Measurements from ENCODE around the gene BOD1L1. TPM values are rescaled to one million over a fixed set of nuclear protein-coding genes. Genes with fewer than 3 reads are reported as not detected.

Gene BOD1L1
- total RNA-seq, 6 donors from 2014 or later = 33.1 to 88.0 (median 37.9) TPM

DNA sequence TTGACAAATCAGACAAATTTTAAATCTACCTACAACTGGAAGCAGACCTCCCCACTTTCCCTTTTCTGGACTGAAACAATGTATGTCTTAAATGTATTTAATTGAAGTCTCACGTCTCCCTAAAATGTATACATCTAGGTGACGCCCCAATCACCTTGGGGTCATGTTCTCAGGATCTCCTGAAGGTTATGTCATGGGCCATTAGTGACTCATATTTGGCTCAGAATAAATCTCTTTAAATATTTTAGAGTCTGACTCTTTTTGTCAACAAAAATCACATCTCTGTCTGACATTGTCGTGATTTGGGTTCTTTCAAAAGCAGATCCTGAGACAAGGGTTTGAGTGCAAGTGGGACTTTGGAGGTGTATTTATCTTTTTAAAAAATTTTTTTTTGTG is 26.2 kb upstream of the BOD1L1 start:
- TF ChIP-seq, protein P1, sequence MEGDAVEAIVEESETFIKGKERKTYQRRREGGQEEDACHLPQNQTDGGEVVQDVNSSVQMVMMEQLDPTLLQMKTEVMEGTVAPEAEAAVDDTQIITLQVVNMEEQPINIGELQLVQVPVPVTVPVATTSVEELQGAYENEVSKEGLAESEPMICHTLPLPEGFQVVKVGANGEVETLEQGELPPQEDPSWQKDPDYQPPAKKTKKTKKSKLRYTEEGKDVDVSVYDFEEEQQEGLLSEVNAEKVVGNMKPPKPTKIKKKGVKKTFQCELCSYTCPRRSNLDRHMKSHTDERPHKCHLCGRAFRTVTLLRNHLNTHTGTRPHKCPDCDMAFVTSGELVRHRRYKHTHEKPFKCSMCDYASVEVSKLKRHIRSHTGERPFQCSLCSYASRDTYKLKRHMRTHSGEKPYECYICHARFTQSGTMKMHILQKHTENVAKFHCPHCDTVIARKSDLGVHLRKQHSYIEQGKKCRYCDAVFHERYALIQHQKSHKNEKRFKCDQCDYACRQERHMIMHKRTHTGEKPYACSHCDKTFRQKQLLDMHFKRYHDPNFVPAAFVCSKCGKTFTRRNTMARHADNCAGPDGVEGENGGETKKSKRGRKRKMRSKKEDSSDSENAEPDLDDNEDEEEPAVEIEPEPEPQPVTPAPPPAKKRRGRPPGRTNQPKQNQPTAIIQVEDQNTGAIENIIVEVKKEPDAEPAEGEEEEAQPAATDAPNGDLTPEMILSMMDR (IDR thresholded peaks at IDR 0.05) = no peak
- TF ChIP-seq EP300 (IDR thresholded peaks at IDR 0.05) = no peak
- no peak for TF ChIP-seq POLR2A (IDR thresholded peaks at IDR 0.05)
- TF ChIP-seq POLR2AphosphoS5 (IDR thresholded peaks at IDR 0.05) = no peak
- H3K27me3 ChIP-seq = peaks cover 0 to 4% (median 0%) of the 10 kb centered on the region in 4 donors
- no peaks in the 10 kb centered on the region for H3K9me3 ChIP-seq
- DNase-seq = no peak
- WGBS, 2 donors = 45 to 54% methylated on average over 3 of the region's 3 CpGs
- H3K36me3 ChIP-seq = no peaks in the 10 kb centered on the region
- H3K4me3 ChIP-seq = no peak overlapping the region
- peaks cover 5 to 10% (median 9%) of the 10 kb centered on the region in 4 donors for H3K4me1 ChIP-seq
- no peak overlapping the region for H3K27ac ChIP-seq
- no peak for ATAC-seq (ENCODE audit: low FRiP score in 2 of 2)

DNA sequence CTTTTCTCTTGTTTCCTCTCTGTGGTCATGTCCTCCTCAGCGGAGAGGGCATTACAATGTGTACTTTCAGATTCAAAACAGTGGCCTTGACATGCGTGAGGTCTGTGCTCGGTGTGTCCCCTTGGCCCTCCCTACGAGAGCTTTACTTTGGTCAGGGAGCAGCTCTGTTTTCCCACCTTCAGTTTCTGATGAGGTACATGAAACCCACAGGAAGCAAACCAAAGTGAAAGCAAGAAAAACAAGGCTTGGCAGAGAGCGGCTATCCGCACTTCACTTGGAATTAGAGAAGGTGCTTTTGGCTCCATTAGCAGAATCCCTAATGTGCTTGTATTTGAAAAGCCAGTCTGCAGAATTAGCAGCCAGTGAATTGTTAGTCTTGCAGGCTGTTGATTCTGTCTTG is 19.5 kb upstream of the BOD1L1 start:
- Histone ChIP-seq H3K9me3 (no peaks in the 10 kb centered on the region), H3K36me3 (no peaks in the 10 kb centered on the region), H3K27ac (no peak overlapping the region), H3K27me3 (no peaks in the 10 kb centered on the region), H3K4me1 (no peaks in the 10 kb centered on the region), H3K4me3 (no peak overlapping the region)
- TF ChIP-seq, protein P1 (IDR thresholded peaks at IDR 0.05) = no peak
- no peak for TF ChIP-seq POLR2A (IDR thresholded peaks at IDR 0.05)
- DNase-seq (no peak), ATAC-seq (ENCODE audit: low FRiP score in 2 of 2) (no peak)
- WGBS, 2 donors = 36 to 52% methylated on average over 6 of the region's 6 CpGs

DNA sequence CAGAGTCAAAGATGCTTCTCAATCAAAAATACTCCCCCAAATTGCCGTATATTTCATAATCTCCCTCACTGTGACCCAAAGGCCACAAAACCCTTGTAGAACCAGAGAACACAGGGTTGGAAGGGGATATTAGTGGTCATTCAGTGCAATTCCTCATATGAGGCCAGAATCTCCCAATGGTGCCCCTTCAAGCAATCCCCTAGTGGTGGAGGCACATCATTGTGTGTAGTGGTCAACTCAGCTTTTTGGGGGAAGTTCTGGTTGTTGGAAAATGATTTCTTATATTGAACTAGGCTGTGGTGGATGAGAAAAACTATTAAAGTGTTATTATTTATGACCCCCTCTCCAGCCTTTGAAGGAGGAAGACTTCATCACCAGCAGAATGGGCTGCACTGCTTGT is 17.6 kb upstream of the BOD1L1 start:
- Histone ChIP-seq H3K9me3 (no peaks in the 10 kb centered on the region), H3K4me1 (no peaks in the 10 kb centered on the region), H3K27ac (no peak overlapping the region), H3K4me3 (no peak overlapping the region), H3K27me3 (no peaks in the 10 kb centered on the region), H3K36me3 (no peaks in the 10 kb centered on the region)
- DNase-seq (no peak), ATAC-seq (ENCODE audit: low FRiP score in 2 of 2) (no peak)
- TF ChIP-seq EP300 (IDR thresholded peaks at IDR 0.05) (no peak), POLR2A (IDR thresholded peaks at IDR 0.05) (no peak), POLR2AphosphoS5 (IDR thresholded peaks at IDR 0.05) (no peak)
- TF ChIP-seq, protein P1 (IDR thresholded peaks at IDR 0.05) = no peak
- 92 to 94% methylated on average over 1 of the region's 1 CpG for WGBS, 2 donors

DNA sequence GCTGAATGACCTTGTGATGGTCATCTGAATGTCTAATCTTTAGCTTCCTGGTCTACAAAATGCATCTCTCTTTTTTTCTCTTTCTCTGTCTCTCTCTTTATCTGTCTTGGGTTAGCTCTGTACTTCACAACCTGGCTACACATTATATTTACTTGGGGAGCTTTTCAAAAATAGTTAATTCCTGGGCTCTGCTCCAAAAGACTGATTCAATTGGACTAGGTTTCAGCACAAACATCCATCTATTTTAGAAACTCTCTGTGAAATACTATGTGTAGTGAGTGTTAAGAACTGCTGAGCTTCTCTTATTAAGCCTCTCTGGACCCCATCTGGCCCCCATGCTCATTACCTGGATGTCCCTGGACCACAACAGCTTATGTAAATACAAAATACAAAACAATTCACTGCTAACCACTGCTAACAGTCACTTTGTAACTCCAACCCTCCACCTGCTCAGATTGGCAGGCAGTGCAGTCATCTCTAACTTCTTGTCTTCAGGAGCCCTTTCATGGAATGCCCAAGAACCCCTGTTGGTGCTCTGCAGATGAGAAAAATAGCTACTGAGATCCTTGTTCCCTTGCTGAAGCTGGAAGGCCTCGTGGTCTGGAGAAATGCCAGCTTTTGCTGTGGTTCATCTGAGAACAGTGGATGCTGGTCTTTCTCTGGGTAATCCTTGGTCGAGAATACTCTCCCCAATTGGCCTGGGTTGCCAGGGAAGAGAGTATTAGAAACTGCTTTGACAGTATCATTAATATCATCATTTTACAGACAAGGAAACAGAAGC is 14.8 kb upstream of the BOD1L1 start:
- H3K4me3 ChIP-seq = no peak overlapping the region
- DNase-seq (no peak), ATAC-seq (ENCODE audit: low FRiP score in 2 of 2) (no peak)
- no peak for TF ChIP-seq POLR2AphosphoS5 (IDR thresholded peaks at IDR 0.05)
- TF ChIP-seq, protein P1 (IDR thresholded peaks at IDR 0.05) = no peak
- no peak for TF ChIP-seq EP300 (IDR thresholded peaks at IDR 0.05)
- TF ChIP-seq POLR2A (IDR thresholded peaks at IDR 0.05) = no peak
- no peaks in the 10 kb centered on the region for H3K36me3 ChIP-seq
- H3K27ac ChIP-seq = no peak overlapping the region
- H3K4me1 ChIP-seq = no peaks in the 10 kb centered on the region
- WGBS, 2 donors = 28 to 46% methylated on average over 2 of the region's 2 CpGs
- H3K9me3 ChIP-seq = no peaks in the 10 kb centered on the region
- no peaks in the 10 kb centered on the region for H3K27me3 ChIP-seq

DNA sequence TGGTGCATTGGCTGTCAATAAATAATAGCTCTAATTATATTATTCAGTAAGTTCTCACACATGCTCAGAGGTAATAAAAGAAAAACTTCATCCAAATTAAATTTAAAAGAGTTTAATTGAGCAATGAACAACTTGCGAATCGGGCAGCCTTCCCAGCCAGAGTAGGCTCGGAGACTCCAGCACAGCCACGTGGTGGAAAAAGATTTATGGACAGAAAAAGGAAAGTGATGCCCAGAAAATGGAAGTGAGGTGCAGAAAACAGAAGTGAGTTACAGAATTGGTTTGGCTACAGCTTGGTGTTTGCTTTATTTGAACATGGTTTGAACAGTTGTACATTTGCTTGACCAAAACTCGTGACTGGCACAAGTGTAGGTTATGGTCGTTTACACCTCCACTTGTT is 13.6 kb upstream of the BOD1L1 start:
- no peaks in the 10 kb centered on the region for H3K4me1 ChIP-seq
- no peak for ATAC-seq (ENCODE audit: low FRiP score in 2 of 2)
- H3K36me3 ChIP-seq = no peaks in the 10 kb centered on the region
- H3K27ac ChIP-seq = no peak overlapping the region
- TF ChIP-seq EP300 (IDR thresholded peaks at IDR 0.05) (no peak), POLR2AphosphoS5 (IDR thresholded peaks at IDR 0.05) (no peak), POLR2A (IDR thresholded peaks at IDR 0.05) (no peak)
- TF ChIP-seq, protein P1 (IDR thresholded peaks at IDR 0.05) = no peak
- H3K27me3 ChIP-seq = no peaks in the 10 kb centered on the region
- H3K4me3 ChIP-seq = no peak overlapping the region
- H3K9me3 ChIP-seq = no peaks in the 10 kb centered on the region
- WGBS, 2 donors = 42 to 53% methylated on average over 6 of the region's 6 CpGs
- no peak for DNase-seq

All from upper lobe of left lung (tissue), 6 donors.